ENCODE data around the gene PHF2. TPM values are rescaled to one million over a fixed set of nuclear protein-coding genes. Genes with fewer than 3 reads are reported as not detected.

Gene PHF2
- total and polyA plus RNA-seq, 2 experiments from 2014 or later: 4.6 to 16.5 TPM

DNA sequence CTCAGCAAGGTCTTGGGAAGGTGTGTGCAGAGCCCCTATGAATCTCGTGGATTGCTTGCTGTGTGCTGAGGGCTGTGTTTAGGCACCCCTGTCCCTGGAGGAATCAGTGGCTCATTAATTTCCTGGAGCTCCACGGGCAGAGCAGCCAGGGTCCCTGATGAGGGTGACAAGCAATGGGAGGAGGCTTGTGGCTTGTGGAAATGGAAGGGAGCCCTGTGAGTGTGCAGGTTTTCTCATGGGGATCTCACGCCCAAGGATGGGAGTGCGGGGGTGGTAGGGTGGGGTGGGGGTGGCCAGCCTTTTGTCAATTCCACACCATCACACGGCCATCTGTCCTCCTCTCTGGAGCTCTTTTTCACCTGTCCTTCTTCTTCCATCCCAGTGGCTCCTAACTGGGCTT, 25.3 kb downstream of the PHF2 start:
- whole genome bisulfite sequencing, 2 experiments (ENCODE audit: low coverage in 1 of 2, low lambda C conversion rate in 2 of 2, missing lambda C conversion rate in 2 of 2): 81 to 87% methylated on average over 5 of the region's 5 CpGs
- Histone ChIP-seq H3K4me2 (ENCODE audit: unreplicated experiment) (no peak overlapping the region), H3K79me2 (ENCODE audit: insufficient read depth) (peaks cover 99% of the 10 kb centered on the region), H3K4me3 (no peak overlapping the region), H3F3A (ENCODE audit: insufficient read depth) (no peaks in the 10 kb centered on the region; the same call in 1 of the 2 replicates), H3K9ac (no peak overlapping the region), H3K9me2 (ENCODE audit: insufficient read depth) (no peaks in the 10 kb centered on the region), H3K27me3 (replicated peaks; ENCODE audit: insufficient read depth) (no peaks in the 10 kb centered on the region), H3K9me3 (ENCODE audit: low read depth) (no peaks in the 10 kb centered on the region), H3K27ac (no peak overlapping the region), H3K36me3 (ENCODE audit: low read depth) (no peaks in the 10 kb centered on the region), H4K20me1 (ENCODE audit: insufficient read depth) (no peaks in the 10 kb centered on the region), H3K4me1 (ENCODE audit: insufficient read depth) (no peaks in the 10 kb centered on the region), H2AFZ (no peak overlapping the region)
- TF ChIP-seq EZH2phosphoT487 (IDR thresholded peaks at IDR 0.05; ENCODE audit: insufficient read depth, low read depth) (no peak), EZH2 (IDR thresholded peaks at IDR 0.05; ENCODE audit: insufficient read depth, poor library complexity, severe bottlenecking) (no peak)
- no peak for DNase-seq
- in situ Hi-C loops (cut with MboI): no loop called here

DNA sequence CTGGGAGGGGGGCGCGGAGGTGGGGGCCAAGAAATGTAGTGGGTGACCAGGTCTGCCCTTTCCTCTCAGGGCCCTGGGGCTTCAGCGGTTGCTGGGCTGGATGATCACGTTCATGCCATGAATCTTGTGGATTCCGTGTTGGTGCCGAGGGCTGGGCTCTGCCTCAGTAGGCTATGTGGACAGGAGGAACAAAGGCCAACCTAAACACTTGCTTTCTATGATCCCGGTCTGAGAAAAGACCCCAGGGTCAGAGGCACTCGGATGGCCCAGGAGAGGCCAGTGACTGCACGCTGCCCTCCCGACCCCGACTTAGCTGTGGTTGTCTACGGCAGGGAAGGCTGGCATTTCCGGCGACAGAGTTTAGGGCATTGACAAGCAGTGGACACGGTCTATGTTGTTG, 26.6 kb downstream of the PHF2 start:
- in situ Hi-C loops (cut with MboI): no loop called here
- no peaks in the 10 kb centered on the region for H3K4me1 ChIP-seq (ENCODE audit: insufficient read depth)
- no peak overlapping the region for H3K27ac ChIP-seq
- H3K4me3 ChIP-seq: no peak overlapping the region
- no peaks in the 10 kb centered on the region for H4K20me1 ChIP-seq (ENCODE audit: insufficient read depth)
- peaks cover 99% of the 10 kb centered on the region for H3K79me2 ChIP-seq (ENCODE audit: insufficient read depth)
- no peak for TF ChIP-seq EZH2 (IDR thresholded peaks at IDR 0.05; ENCODE audit: insufficient read depth, poor library complexity, severe bottlenecking)
- no peak for TF ChIP-seq EZH2phosphoT487 (IDR thresholded peaks at IDR 0.05; ENCODE audit: insufficient read depth, low read depth)
- H2AFZ ChIP-seq: no peak overlapping the region
- no peaks in the 10 kb centered on the region; the same call in 1 of the 2 replicates for H3F3A ChIP-seq (ENCODE audit: insufficient read depth)
- H3K4me2 ChIP-seq (ENCODE audit: unreplicated experiment): no peak overlapping the region
- H3K9ac ChIP-seq: no peak overlapping the region
- H3K36me3 ChIP-seq (ENCODE audit: low read depth): no peaks in the 10 kb centered on the region
- H3K27me3 ChIP-seq (replicated peaks; ENCODE audit: insufficient read depth): no peaks in the 10 kb centered on the region
- no peaks in the 10 kb centered on the region for H3K9me3 ChIP-seq (ENCODE audit: low read depth)
- WGBS, 2 experiments (ENCODE audit: low coverage in 1 of 2, low lambda C conversion rate in 2 of 2, missing lambda C conversion rate in 2 of 2): 95 to 96% methylated on average over 15 of the region's 15 CpGs
- DNase-seq: no peak
- H3K9me2 ChIP-seq (ENCODE audit: insufficient read depth): no peaks in the 10 kb centered on the region

DNA sequence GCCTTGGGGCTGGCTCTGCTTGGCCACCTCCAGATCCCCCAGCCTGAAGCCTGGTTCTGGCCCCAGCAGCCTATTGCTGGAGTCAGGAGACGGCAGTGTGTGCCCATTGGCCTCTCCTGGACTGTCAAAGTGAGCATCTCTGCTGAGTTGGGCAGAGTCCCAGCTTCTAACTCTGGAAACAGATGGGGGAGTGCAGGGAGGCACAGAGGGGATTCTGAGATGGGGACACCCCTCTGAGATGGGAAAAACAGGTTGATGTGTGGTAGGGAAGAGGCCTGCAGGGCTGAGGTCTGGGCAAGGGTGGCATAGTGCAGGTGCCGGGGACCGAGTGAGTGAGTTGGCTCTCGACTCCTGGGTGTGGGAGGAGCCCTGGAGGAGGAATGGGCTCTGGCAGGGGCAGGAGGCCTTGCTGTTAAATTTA, 27.5 kb downstream of the PHF2 start:
- no peaks in the 10 kb centered on the region for H3K36me3 ChIP-seq (ENCODE audit: low read depth)
- H3K4me1 ChIP-seq (ENCODE audit: insufficient read depth): no peaks in the 10 kb centered on the region
- H3K4me2 ChIP-seq (ENCODE audit: unreplicated experiment): no peak overlapping the region
- no peak for DNase-seq
- no peak overlapping the region for H3K27ac ChIP-seq
- H3K27me3 ChIP-seq (replicated peaks; ENCODE audit: insufficient read depth): no peaks in the 10 kb centered on the region
- no peaks in the 10 kb centered on the region for H3K9me3 ChIP-seq (ENCODE audit: low read depth)
- H3K9me2 ChIP-seq (ENCODE audit: insufficient read depth): no peaks in the 10 kb centered on the region
- no peak overlapping the region for H3K4me3 ChIP-seq
- no peaks in the 10 kb centered on the region; the same call in 1 of the 2 replicates for H3F3A ChIP-seq (ENCODE audit: insufficient read depth)
- no peak for TF ChIP-seq EZH2phosphoT487 (IDR thresholded peaks at IDR 0.05; ENCODE audit: insufficient read depth, low read depth)
- TF ChIP-seq EZH2 (IDR thresholded peaks at IDR 0.05; ENCODE audit: insufficient read depth, poor library complexity, severe bottlenecking): no peak
- in situ Hi-C loops (cut with MboI): no loop called here
- H3K79me2 ChIP-seq (ENCODE audit: insufficient read depth): peaks cover 99% of the 10 kb centered on the region
- H2AFZ ChIP-seq: no peak overlapping the region
- WGBS, 2 experiments (ENCODE audit: low coverage in 1 of 2, low lambda C conversion rate in 2 of 2, missing lambda C conversion rate in 2 of 2): 43 to 44% methylated on average over 4 of the region's 4 CpGs
- no peak overlapping the region for H3K9ac ChIP-seq
- H4K20me1 ChIP-seq (ENCODE audit: insufficient read depth): no peaks in the 10 kb centered on the region

DNA sequence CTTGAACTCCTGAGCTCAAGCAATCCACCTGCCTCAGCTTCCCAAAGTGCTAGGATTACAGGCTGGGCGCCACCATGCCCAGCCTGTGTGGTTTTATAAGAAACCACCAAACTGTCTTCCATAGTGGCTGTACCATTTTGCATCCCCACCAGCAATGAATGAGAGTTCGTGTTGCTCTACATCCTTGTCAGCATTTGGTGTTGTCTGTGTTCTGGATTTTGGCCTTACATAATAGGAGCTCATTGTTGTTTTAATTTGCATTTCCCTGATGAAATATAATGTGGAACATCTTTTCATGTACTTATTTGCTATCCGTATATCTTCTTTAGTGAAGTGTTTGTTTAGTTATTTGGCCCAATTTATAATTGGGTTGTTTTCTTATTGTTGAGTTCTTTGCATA, 29.8 kb downstream of the PHF2 start:
- TF ChIP-seq EZH2 (IDR thresholded peaks at IDR 0.05; ENCODE audit: insufficient read depth, poor library complexity, severe bottlenecking): no peak
- TF ChIP-seq EZH2phosphoT487 (IDR thresholded peaks at IDR 0.05; ENCODE audit: insufficient read depth, low read depth): no peak
- no peak overlapping the region for H2AFZ ChIP-seq
- no peak overlapping the region for H3K27ac ChIP-seq
- H3K4me3 ChIP-seq: no peak overlapping the region
- peaks cover 99% of the 10 kb centered on the region for H3K79me2 ChIP-seq (ENCODE audit: insufficient read depth)
- no peak overlapping the region for H3K9ac ChIP-seq
- H3F3A ChIP-seq (ENCODE audit: insufficient read depth): no peaks in the 10 kb centered on the region; the same call in 1 of the 2 replicates
- 37 to 43% methylated on average over 3 of the region's 3 CpGs for WGBS, 2 experiments (ENCODE audit: low coverage in 1 of 2, low lambda C conversion rate in 2 of 2, missing lambda C conversion rate in 2 of 2)
- in situ Hi-C loops (cut with MboI): no loop called here
- no peaks in the 10 kb centered on the region for H3K9me2 ChIP-seq (ENCODE audit: insufficient read depth)
- DNase-seq: no peak
- H3K27me3 ChIP-seq (replicated peaks; ENCODE audit: insufficient read depth): no peaks in the 10 kb centered on the region
- no peaks in the 10 kb centered on the region for H3K9me3 ChIP-seq (ENCODE audit: low read depth)
- H4K20me1 ChIP-seq (ENCODE audit: insufficient read depth): no peaks in the 10 kb centered on the region
- no peak overlapping the region for H3K4me2 ChIP-seq (ENCODE audit: unreplicated experiment)
- H3K4me1 ChIP-seq (ENCODE audit: insufficient read depth): no peaks in the 10 kb centered on the region
- H3K36me3 ChIP-seq (ENCODE audit: low read depth): 0 out of 2 replicates have a peak, but pooled peaks cover 4% of the 10 kb centered on the region

DNA sequence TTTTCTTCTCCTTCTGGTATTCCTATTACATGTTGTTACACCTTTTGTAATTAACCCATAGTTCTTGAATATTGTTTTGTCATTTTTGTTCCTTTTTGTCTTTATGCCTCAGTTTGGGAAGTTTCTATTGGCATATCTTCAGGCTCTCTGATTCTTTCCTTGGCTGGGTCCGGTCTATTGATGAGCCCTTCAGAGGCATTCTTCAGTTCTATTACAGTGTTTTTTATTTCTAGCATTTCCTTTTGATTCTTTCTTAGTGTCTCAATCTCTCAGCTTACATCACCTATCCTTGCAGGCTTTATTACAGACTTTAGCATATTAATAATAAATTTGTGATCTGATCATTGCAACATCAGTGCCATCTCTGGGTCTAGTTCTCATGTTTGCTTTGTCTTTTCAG, 33.8 kb downstream of the PHF2 start:
- no peaks in the 10 kb centered on the region; the same call in 1 of the 2 replicates for H3F3A ChIP-seq (ENCODE audit: insufficient read depth)
- no peak overlapping the region for H2AFZ ChIP-seq
- DNase-seq: no peak
- no peaks in the 10 kb centered on the region for H3K9me3 ChIP-seq (ENCODE audit: low read depth)
- peaks cover 95% of the 10 kb centered on the region for H3K79me2 ChIP-seq (ENCODE audit: insufficient read depth)
- in situ Hi-C loops (cut with MboI): no loop called here
- H3K36me3 ChIP-seq (ENCODE audit: low read depth): 0 out of 2 replicates have a peak, but pooled peaks cover 4% of the 10 kb centered on the region
- no peak overlapping the region for H3K27ac ChIP-seq
- no peak overlapping the region for H3K4me2 ChIP-seq (ENCODE audit: unreplicated experiment)
- WGBS, 2 experiments (ENCODE audit: low coverage in 1 of 2, low lambda C conversion rate in 2 of 2, missing lambda C conversion rate in 2 of 2): 100% methylated on average over 1 of the region's 1 CpG
- no peak overlapping the region for H3K4me3 ChIP-seq
- no peaks in the 10 kb centered on the region for H3K27me3 ChIP-seq (replicated peaks; ENCODE audit: insufficient read depth)
- TF ChIP-seq EZH2phosphoT487 (IDR thresholded peaks at IDR 0.05; ENCODE audit: insufficient read depth, low read depth): no peak
- TF ChIP-seq EZH2 (IDR thresholded peaks at IDR 0.05; ENCODE audit: insufficient read depth, poor library complexity, severe bottlenecking): no peak
- H3K4me1 ChIP-seq (ENCODE audit: insufficient read depth): no peaks in the 10 kb centered on the region
- 0 out of 2 replicates have a peak, but pooled peaks cover 4% of the 10 kb centered on the region for H4K20me1 ChIP-seq (ENCODE audit: insufficient read depth)
- H3K9ac ChIP-seq: no peak overlapping the region
- no peaks in the 10 kb centered on the region for H3K9me2 ChIP-seq (ENCODE audit: insufficient read depth)
